ENCODE measurements around the gene BCAM. TPM values are rescaled to one million over a fixed set of nuclear protein-coding genes. Genes with fewer than 3 reads are reported as not detected.

The BCAM gene
- total and polyA plus RNA-seq, 4 donors: 10.5 to 87.4 (median 19.1) TPM

DNA sequence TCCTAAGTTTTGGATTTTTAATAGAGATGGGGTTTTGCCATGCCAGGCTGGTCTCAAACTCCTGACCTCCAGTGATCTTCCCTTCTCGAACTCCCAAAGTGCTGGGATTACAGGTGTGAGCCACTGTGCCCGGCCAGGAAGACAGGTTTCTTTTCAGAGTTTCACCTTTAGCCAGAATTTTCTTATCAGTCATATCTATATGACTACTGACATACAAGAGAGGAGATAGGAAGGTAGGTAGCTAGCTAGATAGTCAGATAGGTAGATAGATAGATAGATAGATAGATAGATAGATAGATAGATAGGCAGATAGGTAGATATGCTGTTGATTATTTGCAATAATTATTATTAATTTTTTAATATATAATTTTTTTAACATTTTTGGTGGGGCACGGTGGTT, 23.6 kb upstream of the BCAM start:
- H3K36me3 ChIP-seq (ENCODE audit: control insufficient read depth in 4 of 4, insufficient read depth in 3 of 4, low read depth in 1 of 4, low read length in 3 of 4): peaks cover 2 to 23% (median 9%) of the 10 kb centered on the region in 4 donors
- no peak for TF ChIP-seq JUND (IDR thresholded peaks at IDR 0.05)
- no peak for TF ChIP-seq EGR1 (IDR thresholded peaks at IDR 0.05; ENCODE audit: low read depth in 2 of 2)
- TF ChIP-seq YY1 (IDR thresholded peaks at IDR 0.05): no peak
- TF ChIP-seq MAX (IDR thresholded peaks at IDR 0.05): no peak
- TF ChIP-seq, protein P1, sequence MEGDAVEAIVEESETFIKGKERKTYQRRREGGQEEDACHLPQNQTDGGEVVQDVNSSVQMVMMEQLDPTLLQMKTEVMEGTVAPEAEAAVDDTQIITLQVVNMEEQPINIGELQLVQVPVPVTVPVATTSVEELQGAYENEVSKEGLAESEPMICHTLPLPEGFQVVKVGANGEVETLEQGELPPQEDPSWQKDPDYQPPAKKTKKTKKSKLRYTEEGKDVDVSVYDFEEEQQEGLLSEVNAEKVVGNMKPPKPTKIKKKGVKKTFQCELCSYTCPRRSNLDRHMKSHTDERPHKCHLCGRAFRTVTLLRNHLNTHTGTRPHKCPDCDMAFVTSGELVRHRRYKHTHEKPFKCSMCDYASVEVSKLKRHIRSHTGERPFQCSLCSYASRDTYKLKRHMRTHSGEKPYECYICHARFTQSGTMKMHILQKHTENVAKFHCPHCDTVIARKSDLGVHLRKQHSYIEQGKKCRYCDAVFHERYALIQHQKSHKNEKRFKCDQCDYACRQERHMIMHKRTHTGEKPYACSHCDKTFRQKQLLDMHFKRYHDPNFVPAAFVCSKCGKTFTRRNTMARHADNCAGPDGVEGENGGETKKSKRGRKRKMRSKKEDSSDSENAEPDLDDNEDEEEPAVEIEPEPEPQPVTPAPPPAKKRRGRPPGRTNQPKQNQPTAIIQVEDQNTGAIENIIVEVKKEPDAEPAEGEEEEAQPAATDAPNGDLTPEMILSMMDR (IDR thresholded peaks at IDR 0.05; ENCODE audit: low read depth, low read length, missing input control): no peak
- TF ChIP-seq RAD21 (IDR thresholded peaks at IDR 0.05): no peak
- no peak for TF ChIP-seq RXRA (IDR thresholded peaks at IDR 0.05)
- no peak for TF ChIP-seq ZBTB33 (IDR thresholded peaks at IDR 0.05)
- no peak for TF ChIP-seq FOXA2 (IDR thresholded peaks at IDR 0.05)
- no peak for TF ChIP-seq TAF1 (conservative IDR thresholded peaks at IDR 0.05)
- H3K27ac ChIP-seq (ENCODE audit: low read depth in 1 of 2, low read length in 2 of 2): no peak overlapping the region
- no peaks in the 10 kb centered on the region for H3K9me3 ChIP-seq (ENCODE audit: control insufficient read depth in 4 of 4, low read length in 3 of 4)
- peaks cover 0 to 7% (median 1%) of the 10 kb centered on the region in 4 donors for H3K4me1 ChIP-seq (ENCODE audit: control insufficient read depth in 4 of 4, insufficient read depth in 4 of 4, low read length in 3 of 4)
- WGBS: 76% methylated on average over 3 of the region's 3 CpGs
- H3K4me3 ChIP-seq (ENCODE audit: low read depth in 1 of 3, low read length in 3 of 3): no peak overlapping the region
- H3K27me3 ChIP-seq (ENCODE audit: control insufficient read depth in 4 of 4, insufficient read depth in 4 of 4, low read length in 3 of 4): no peaks in the 10 kb centered on the region
- H3K9ac ChIP-seq (ENCODE audit: low read depth in 1 of 2, low read length in 2 of 2): no peak overlapping the region
- DNase-seq (ENCODE audit: low spot score): no peak

- Histone ChIP-seq H3K27ac (ENCODE audit: low read depth in 1 of 2, low read length in 2 of 2) (no peak overlapping the region), H3K36me3 (ENCODE audit: control insufficient read depth in 4 of 4, insufficient read depth in 3 of 4, low read depth in 1 of 4, low read length in 3 of 4) (peaks cover 2 to 23% (median 8%) of the 10 kb centered on the region in 4 donors), H3K9me3 (ENCODE audit: control insufficient read depth in 4 of 4, low read length in 3 of 4) (no peaks in the 10 kb centered on the region)
These were observed 22.9 kb upstream of the BCAM start for GRCh38 chr19:44785993-44786392.

More at GRCh38 chr19:44785993-44786392, 22.9 kb upstream of the BCAM start:
- 93% methylated on average over 15 of the region's 15 CpGs for WGBS
- Histone ChIP-seq H3K27me3 (ENCODE audit: control insufficient read depth in 4 of 4, insufficient read depth in 4 of 4, low read length in 3 of 4) (no peaks in the 10 kb centered on the region), H3K9ac (ENCODE audit: low read depth in 1 of 2, low read length in 2 of 2) (no peak overlapping the region), H3K4me3 (ENCODE audit: low read depth in 1 of 3, low read length in 3 of 3) (no peak overlapping the region), H3K4me1 (ENCODE audit: control insufficient read depth in 4 of 4, insufficient read depth in 4 of 4, low read length in 3 of 4) (peaks cover 0 to 7% (median 1%) of the 10 kb centered on the region in 4 donors)
- TF ChIP-seq TAF1 (conservative IDR thresholded peaks at IDR 0.05): no peak
- no peak for TF ChIP-seq GABPA (IDR thresholded peaks at IDR 0.05 in 1 of 2, conservative IDR thresholded peaks at IDR 0.05 in 1 of 2)
- TF ChIP-seq RXRA (IDR thresholded peaks at IDR 0.05): no peak
- no peak for TF ChIP-seq YY1 (IDR thresholded peaks at IDR 0.05)
- no peak for TF ChIP-seq MAX (IDR thresholded peaks at IDR 0.05)
- TF ChIP-seq ZBTB33 (IDR thresholded peaks at IDR 0.05): no peak
- no peak for TF ChIP-seq FOXA1 (IDR thresholded peaks at IDR 0.05)
- TF ChIP-seq JUND (IDR thresholded peaks at IDR 0.05): no peak
- no peak for TF ChIP-seq FOXA2 (IDR thresholded peaks at IDR 0.05)
- TF ChIP-seq SP1 (IDR thresholded peaks at IDR 0.05): no peak
- no peak for TF ChIP-seq HNF4G (IDR thresholded peaks at IDR 0.05)
- TF ChIP-seq EGR1 (IDR thresholded peaks at IDR 0.05; ENCODE audit: low read depth in 2 of 2): no peak
- TF ChIP-seq RAD21 (IDR thresholded peaks at IDR 0.05): no peak
- no peak for DNase-seq (ENCODE audit: low spot score)
